Measurements from ENCODE around the gene UCP2. TPM values are rescaled to one million over a fixed set of nuclear protein-coding genes. Genes with fewer than 3 reads are reported as not detected.

Gene UCP2
- total RNA-seq, 4 donors from 2014 or later = 36.7 to 57.6 (median 39.6) TPM

GRCh38 chr11:74000307-74001133, 17.9 kb upstream of the UCP2 start:
- DNase-seq = no peak
- intact Hi-C loops (cut with DNase I; ENCODE audit: low total_unique reads) = no loop called here
- WGBS, 2 donors (ENCODE audit: low coverage in 1 of 2) = 79 to 92% methylated on average over 2 to 14 of the region's 14 CpGs

DNA sequence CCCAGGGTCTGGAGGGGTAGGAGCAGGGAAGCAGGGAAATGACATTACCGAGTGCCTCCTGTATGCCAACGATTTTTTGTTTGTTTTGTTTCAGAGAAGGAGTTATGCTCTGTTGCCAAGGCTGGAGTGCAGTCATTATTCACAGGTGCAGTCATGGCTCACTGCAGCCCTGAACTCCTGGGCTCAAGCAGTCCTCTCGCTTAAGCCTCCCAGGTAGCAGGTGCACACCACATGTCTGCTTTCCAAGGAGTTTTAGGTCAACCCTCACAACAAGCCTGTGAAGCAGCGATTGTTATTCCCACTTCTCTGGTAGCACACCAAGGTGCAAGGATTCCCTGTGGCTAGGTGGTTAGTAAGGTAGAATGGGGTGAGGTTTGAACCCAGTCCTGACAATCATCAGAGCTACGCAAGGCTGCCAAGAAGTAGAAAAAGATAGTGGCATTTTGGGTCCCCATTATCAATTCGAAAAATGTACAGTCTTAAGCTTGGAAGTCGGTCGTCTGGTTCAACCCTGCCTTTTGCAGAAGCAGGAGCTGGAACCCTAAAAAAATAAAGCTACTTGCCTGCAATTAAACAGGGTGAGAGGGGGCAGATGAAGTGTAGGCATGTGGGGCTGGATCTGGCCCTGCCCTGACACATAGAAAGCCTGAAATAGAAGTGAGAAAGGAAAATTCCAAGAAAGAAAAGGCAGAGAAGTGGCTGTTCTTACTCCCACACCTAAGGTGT, 17.1 kb upstream of the UCP2 start:
- 74 to 77% methylated on average over 4 to 8 of the region's 8 CpGs for WGBS, 2 donors (ENCODE audit: low coverage in 1 of 2)
- no peak for TF ChIP-seq POLR2AphosphoS5 (IDR thresholded peaks at IDR 0.05)
- no peak for TF ChIP-seq POLR2A (IDR thresholded peaks at IDR 0.05)
- TF ChIP-seq, protein P1, sequence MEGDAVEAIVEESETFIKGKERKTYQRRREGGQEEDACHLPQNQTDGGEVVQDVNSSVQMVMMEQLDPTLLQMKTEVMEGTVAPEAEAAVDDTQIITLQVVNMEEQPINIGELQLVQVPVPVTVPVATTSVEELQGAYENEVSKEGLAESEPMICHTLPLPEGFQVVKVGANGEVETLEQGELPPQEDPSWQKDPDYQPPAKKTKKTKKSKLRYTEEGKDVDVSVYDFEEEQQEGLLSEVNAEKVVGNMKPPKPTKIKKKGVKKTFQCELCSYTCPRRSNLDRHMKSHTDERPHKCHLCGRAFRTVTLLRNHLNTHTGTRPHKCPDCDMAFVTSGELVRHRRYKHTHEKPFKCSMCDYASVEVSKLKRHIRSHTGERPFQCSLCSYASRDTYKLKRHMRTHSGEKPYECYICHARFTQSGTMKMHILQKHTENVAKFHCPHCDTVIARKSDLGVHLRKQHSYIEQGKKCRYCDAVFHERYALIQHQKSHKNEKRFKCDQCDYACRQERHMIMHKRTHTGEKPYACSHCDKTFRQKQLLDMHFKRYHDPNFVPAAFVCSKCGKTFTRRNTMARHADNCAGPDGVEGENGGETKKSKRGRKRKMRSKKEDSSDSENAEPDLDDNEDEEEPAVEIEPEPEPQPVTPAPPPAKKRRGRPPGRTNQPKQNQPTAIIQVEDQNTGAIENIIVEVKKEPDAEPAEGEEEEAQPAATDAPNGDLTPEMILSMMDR (IDR thresholded peaks at IDR 0.05) = no peak
- no peak for TF ChIP-seq EP300 (IDR thresholded peaks at IDR 0.05; ENCODE audit: low read depth)
- Histone ChIP-seq H3K9me3 (no peaks in the 10 kb centered on the region), H3K27me3 (no peaks in the 10 kb centered on the region), H3K4me1 (peaks cover 3 to 23% (median 5%) of the 10 kb centered on the region in 4 donors), H3K27ac (no peak overlapping the region), H3K4me3 (no peak overlapping the region), H3K36me3 (no peaks in the 10 kb centered on the region)
- in situ Hi-C loops (cut with MboI; ENCODE audit: low pct_ligation_motif_present in 1 of 4, low pct_unique_long_range_greater_than_20kb in 1 of 4, low sequenced_read_pairs in 3 of 4) (no loop called here), intact Hi-C loops (cut with DNase I; ENCODE audit: low total_unique reads) (no loop called here)
- no peak for DNase-seq

More at GRCh38 chr11:74000307-74001133, 17.9 kb upstream of the UCP2 start:
- Histone ChIP-seq H3K27me3 (no peaks in the 10 kb centered on the region), H3K4me1 (peaks cover 3 to 19% (median 5%) of the 10 kb centered on the region in 4 donors), H3K9me3 (no peaks in the 10 kb centered on the region), H3K27ac (no peak overlapping the region), H3K4me3 (no peak overlapping the region), H3K36me3 (no peaks in the 10 kb centered on the region)
- in situ Hi-C loops (cut with MboI; ENCODE audit: low pct_ligation_motif_present in 1 of 4, low pct_unique_long_range_greater_than_20kb in 1 of 4, low sequenced_read_pairs in 3 of 4) = no loop called here
- no peak for TF ChIP-seq POLR2AphosphoS5 (IDR thresholded peaks at IDR 0.05)

GRCh38 chr11:73998846-73999575, 16.4 kb upstream of the UCP2 start:
- in situ Hi-C loops (cut with MboI; ENCODE audit: low pct_ligation_motif_present in 1 of 4, low pct_unique_long_range_greater_than_20kb in 1 of 4, low sequenced_read_pairs in 3 of 4) (no loop called here), intact Hi-C loops (cut with DNase I; ENCODE audit: low total_unique reads) (no loop called here)
- Histone ChIP-seq H3K4me1 (peaks cover 3 to 21% (median 5%) of the 10 kb centered on the region in 4 donors), H3K27ac (no peak overlapping the region), H3K36me3 (no peaks in the 10 kb centered on the region), H3K27me3 (no peaks in the 10 kb centered on the region), H3K4me3 (no peak overlapping the region), H3K9me3 (no peaks in the 10 kb centered on the region)
- DNase-seq = no peak
- 88 to 91% methylated on average over 10 to 13 of the region's 13 CpGs for WGBS, 2 donors (ENCODE audit: low coverage in 1 of 2)
- TF ChIP-seq POLR2A (IDR thresholded peaks at IDR 0.05) (no peak), POLR2AphosphoS5 (IDR thresholded peaks at IDR 0.05) (no peak), EP300 (IDR thresholded peaks at IDR 0.05; ENCODE audit: low read depth) (no peak)
- TF ChIP-seq, protein P1 (IDR thresholded peaks at IDR 0.05) = no peak

DNA sequence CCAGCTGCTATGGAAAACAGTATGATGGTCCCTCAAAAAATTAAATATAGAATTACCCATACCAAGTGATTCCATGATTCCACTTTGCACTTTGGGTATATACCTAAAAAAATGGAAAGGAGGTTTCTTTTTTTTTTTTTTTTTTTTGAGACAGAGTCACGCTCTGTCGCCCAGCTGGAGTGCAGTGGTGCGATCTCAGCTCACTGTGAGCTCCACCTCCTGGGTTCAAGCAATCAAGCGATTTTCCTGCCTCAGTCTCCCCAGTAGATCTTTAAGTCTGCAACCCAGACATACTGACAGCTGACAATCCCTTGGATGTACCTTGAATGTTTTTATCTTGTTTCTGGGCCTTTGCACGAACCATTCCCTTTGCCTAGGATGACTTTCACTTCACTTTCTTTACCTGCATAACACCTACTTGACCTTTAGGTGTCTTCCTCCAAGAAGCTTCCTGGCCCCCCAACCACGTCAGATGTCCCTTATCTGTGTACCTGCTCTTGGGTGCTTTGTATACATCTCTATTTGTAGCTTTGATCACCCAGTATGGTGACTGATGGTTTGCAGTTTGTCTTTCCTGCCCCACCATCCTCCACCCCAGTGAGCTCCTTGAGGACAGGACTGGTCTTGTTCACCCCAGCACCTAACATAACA, 14.6 kb upstream of the UCP2 start:
- WGBS, 2 donors (ENCODE audit: low coverage in 1 of 2) = 70 to 82% methylated on average over 3 to 6 of the region's 6 CpGs
- no peaks in the 10 kb centered on the region for H3K36me3 ChIP-seq
- H3K27me3 ChIP-seq = no peaks in the 10 kb centered on the region
- H3K27ac ChIP-seq = no peak overlapping the region
- H3K9me3 ChIP-seq = no peaks in the 10 kb centered on the region
- in situ Hi-C loops (cut with MboI; ENCODE audit: low pct_ligation_motif_present in 1 of 4, low pct_unique_long_range_greater_than_20kb in 1 of 4, low sequenced_read_pairs in 3 of 4) (no loop called here), intact Hi-C loops (cut with DNase I; ENCODE audit: low total_unique reads) (no loop called here)
- no peak for DNase-seq
- H3K4me3 ChIP-seq = no peak overlapping the region
- peaks cover 3 to 21% (median 5%) of the 10 kb centered on the region in 4 donors for H3K4me1 ChIP-seq
- TF ChIP-seq, protein P1 (IDR thresholded peaks at IDR 0.05) = no peak
- TF ChIP-seq POLR2A (IDR thresholded peaks at IDR 0.05) = no peak
- TF ChIP-seq POLR2AphosphoS5 (IDR thresholded peaks at IDR 0.05) = no peak
- TF ChIP-seq EP300 (IDR thresholded peaks at IDR 0.05; ENCODE audit: low read depth) = no peak

Data from transverse colon (tissue), 4 donors.